ENCODE results near the gene SAMD3.
"Not testable (repeated sequence)": the region's sequence is repeated elsewhere in the genome, so short reads cannot be mapped to it uniquely, and the experiment has no call there.

The SAMD3 gene, protein sequence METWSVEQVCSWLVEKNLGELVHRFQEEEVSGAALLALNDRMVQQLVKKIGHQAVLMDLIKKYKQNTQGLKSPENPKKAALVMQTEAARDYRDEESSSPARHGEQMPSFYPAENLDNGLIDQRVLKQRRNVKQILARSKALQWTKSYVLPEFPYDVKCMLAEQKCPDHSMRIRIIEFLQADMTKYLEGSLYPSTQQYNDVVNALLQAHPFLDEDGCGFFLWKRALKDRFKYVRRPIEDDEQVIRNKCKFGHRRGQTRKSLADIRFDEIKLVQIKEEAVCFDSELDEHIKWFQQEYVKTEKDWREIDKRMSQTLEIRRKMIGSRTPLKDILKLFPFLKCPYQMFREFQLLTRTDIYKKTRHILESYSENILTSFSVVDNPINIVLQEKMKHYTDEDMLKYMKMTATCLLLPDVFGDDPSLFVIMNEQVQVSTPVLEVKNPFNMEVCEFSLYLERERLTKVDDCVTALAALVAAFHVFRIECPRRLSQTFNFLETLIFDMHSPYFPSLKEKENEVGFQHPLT

DNA sequence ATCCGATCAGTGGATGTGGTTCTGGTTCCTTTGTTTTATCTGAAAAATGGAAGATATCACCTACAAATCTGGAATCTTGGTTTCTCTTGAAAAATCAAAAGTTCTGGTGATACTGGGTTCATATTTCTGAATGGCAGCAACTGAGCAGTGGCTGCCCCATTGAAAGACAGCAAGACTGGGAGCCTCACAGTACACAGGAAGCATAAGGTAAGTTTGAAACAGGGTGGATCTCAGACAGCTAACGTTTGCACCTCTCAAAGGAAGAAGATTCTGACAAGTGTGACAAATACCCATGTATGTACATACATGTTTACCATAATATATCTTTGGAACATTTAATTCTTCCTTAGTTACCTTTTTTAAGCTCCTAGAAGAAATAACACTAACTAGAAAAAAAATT lies at the start of gene SAMD3:
Gene SAMD3 (minus strand): TSS at position 177 of the 400 bp plus-strand sequence. CDS start 7,678 bp downstream, outside the sequence.
- DNase-seq = no peak

DNA sequence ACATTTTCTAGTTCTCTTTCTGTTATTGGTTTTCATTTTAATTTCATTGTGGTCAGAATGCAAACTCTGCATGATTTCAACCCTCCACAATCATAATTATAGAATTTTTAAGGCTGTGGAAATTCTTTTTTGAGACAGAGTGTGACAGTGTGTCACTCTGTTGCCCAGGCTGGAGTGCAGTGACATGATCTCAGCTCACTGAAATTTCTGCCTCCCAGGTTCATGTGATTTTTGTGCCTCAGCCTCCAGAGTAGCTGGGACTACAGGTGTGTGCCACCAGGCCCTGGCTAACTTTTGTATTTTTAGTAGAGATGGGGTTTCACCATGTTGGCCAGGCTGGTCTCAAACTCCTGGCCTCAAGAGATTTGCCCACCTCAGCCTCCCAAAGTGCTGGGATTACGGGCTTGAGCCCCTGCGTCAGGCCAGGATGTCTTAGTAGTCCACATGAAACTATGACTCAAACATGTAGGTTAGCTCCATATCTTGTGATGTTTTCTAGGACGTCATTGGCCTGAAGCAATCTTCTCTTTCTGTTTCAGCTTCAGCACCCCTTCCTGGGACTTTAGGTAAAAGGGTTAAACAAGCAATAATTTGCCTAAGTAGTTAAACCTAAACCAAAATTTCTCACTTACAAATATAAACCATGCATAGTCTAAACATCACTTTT lies 47.4 kb upstream of the SAMD3 start:
- no peak for DNase-seq

DNA sequence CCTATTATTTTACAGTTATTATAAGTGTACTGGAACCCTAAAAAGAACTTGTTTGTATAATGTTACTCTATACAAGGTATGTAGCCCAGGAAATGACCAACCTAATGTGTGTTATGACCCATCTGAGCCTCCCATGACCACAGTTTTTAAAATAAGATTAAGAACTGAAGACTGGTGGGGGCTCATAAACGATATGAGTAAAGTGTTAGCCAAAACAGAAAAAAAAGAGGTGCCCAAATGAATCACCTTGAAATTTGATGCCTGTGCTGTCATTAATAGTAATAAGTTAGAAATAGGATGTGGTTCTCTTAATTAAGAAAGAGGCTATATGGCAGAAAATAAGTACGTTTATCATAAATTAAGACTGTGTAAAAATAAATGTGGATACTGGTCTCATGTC lies 42.8 kb upstream of the SAMD3 start:
- not testable (repeated sequence) for DNase-seq

DNA sequence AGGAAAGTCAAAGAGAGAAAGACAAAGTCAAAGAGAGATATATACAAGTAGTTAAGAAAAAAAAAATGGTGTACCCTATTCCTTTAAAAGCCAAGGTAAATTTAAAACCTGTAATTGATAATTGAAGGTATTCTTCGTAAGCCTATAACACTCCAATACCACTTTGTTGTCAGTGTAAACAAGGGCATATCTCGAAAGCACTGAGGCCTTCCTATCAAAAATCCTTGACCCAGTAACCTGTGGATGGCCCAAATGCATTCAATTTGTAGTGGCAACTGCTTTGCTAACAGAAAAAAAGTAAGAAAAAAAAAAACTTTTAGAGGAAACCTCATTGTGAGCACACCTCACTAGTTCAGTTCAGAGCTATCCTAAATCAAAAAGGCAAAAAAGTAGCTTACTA lies 39.3 kb upstream of the SAMD3 start:
- DNase-seq = no peak

DNA sequence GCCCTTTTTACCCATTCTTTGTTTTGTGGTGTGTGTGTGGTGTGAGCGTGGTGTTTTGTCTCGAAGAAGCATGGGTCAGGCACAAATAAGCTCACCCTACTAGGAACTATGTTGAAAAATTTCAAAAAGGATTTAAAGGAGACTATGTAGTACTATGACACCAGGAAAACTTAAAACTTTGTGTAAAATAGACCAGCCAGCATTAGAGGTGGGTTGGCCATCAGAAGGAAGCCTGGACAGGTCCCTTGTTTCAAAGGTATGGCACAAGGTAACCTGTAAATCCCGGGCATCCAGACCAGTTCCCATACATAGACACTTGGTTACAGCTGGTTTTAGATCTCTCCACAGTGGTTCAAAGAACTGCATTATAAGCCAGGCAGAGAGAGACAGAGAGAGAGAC lies 38.8 kb upstream of the SAMD3 start:
- DNase-seq = not testable (repeated sequence)

DNA sequence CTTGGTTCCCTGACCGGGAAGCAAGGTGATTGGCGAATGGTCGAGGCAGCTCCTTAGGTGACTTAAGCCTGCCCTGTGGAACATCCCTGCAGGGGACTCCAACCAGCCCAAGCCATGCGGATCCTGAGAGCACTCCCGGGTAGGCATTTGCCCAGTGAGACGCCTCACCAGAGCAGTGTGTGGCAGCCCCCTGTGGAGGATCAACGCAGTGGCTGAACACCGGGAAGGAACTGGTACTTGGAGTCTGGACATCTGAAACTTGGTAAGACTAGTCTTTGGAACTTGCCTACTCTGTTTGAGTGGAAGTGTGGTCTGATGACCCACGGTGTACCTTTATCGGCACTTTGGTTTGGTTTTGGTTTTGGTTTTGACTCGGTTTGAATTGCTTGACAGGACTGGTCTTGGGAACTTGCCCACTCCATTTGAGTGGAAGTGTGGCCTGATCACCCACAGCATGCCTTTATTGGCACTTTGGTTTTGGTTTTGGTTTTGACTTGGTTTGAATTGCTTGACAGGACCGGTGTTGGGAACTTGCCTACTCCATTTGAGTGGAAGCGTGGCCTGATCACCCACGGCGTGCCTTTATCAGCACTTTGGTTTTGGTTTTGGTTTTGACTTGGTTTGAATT lies 38.0 kb upstream of the SAMD3 start:
- not testable (repeated sequence) for DNase-seq

DNA sequence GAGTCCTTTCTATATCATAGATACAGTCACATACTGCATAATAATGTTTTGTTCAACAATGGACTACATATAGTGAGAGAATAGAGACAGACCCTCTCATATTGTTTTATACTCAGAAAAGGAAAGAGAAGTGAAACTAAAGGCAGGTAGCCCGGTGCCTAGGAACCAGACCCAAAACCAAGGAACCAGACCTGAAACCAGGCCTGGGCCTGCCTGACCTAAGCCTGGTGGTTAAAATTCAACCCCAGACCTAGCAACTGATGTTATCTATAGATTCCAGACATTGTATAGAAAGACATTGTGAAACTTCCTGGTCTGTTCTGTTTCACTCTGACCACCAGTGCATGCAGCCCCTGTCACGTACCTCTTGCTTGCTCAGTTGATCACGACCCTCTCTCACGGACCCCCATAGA lies 37.3 kb upstream of the SAMD3 start:
- not testable (repeated sequence) for DNase-seq

DNA sequence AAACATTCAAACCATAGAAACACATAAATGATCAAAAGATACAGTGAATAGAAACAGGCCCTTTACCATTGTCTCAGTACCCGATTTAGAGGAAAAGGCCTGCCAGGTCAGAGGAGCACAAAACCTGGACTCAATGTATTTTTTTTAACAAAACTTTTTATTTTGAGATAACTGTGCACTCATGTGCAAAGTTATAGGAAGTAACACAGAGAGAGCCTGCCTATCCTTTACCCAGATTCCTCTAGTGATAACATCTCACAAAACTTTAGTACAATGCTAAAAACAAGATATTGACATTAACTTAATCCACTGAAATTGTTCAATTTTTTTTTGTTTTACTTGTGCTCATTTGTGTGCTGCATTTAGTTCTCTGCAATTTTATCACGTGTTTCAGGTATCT lies 36.8 kb upstream of the SAMD3 start:
- DNase-seq = no peak

DNA sequence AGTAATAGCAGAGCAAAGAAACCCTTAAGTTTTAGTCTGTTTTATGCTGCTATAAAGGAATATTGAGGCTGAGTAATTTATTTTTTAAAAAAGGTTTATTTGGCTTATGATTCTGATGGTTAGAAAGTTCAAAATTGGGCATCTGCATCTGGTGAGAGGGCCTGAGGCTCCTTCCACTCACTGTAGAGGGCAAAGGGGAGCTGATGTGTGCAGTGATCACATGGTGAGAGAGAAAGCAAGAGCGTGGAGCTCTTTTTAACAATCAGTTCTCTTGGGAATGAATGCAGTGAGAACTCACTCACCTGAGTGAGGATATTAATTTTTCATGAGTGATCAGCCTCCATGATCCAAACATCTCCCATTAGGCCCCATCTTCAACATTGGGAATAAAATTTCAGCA lies 36.4 kb upstream of the SAMD3 start:
- DNase-seq = no peak

DNA sequence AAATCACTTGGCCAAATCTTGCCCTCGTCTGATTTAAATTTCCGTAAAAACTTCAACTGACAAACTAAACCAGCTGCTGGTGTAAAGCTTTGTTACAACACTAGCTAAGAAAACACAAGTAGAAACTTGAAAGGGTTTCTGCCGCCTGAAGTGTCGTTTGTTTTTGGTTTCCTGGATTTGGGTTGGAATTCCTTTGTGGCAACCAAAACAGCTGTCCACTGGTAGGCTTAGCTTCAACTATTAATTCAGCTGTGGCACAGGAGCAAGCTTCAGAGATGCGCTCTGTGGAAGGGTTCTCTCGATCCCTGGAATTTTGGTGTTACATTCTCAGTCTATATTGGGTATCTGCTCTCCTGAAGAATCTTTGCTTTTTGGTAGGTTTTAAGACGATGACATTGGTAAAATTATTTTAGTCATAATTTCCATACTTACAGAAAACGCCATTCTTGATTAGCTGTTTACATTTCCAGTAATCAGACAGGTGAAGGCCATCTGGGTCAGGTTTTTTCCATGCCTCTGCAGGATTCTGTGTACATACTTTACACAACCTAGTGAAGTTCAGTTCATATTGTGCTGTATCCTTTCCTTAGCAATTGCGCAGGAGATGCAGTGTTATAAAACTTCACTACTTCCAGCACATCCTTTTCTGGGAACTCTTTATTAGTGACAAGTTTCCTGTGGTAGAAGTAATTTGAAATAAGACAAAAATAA lies 29.9 kb upstream of the SAMD3 start:
- no peak for DNase-seq

DNA sequence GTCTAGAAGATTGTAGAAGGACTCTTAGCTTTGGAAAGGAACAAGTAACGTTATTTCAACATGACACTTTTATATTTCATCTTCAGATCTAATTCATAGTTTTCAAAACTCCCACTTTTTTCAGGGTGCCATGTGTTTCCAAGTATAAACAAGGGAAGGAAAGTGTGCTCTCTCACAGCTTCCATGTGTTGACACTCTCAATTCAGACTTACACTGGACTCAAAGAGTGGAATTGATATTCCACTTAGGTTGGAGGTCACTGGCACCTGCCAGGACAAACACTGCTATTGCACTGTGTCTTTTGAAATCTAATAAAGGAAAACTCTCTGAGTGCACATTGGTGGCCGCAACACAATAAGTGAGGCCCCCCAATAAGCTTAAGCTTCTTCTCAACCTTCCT lies 22.5 kb upstream of the SAMD3 start:
- DNase-seq = no peak

DNA sequence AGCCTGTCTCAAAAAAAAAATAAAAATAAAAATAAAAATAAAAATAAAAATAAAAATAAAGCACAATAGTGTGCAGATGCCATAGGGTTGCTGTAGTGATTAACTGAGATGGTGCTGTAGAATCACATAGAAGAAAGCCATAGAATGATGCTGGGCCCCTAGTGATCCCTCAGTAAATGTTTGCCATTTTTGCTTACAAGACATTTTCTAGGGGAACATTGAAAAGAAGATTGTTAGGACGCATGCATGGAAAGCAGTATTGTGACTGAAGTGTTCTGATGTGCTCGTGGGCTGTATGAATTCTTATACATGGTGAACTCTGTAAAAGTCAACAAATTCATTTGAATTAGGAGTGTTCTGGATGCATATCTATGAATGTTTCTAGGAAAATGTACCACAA lies 22.0 kb upstream of the SAMD3 start:
- no peak for DNase-seq

DNA sequence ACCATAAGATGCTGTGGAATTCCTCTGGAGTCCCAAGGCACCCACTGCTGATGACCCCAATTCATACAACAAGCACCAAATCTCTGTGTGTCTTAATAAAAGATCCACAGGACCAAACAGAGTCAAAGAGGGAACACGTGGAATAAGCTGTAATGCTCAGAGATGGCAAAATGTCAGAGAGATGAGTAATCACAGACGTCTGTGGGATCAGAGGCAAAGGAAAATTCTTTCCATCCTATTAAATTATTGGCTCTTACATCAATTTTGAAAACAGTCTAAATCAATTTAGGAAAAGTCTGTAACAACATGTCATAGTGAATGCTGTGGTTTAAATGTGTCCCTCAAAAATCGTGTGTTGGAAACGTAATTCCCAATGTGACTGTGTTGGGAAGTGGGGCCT lies 17.5 kb upstream of the SAMD3 start:
- DNase-seq = no peak

DNA sequence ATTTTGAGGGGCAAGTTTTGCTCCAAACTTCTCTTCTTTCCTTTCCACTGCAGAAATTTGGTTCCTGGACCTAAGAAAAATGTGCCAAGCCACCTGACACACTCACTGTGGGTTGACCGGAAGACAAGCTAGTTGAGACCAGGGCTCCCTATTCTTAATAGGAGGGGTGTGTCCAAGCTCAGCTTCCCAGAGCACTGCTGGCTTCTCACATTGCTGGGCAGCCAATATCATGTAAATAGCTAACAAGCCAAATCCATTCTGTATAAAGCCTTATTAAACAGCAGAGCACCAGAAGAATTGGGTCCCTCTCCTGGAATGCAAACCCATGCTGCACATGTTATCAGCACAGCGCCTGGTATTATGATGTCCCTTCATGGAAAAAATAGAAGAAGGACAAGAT lies 17.0 kb upstream of the SAMD3 start:
- DNase-seq = no peak

DNA sequence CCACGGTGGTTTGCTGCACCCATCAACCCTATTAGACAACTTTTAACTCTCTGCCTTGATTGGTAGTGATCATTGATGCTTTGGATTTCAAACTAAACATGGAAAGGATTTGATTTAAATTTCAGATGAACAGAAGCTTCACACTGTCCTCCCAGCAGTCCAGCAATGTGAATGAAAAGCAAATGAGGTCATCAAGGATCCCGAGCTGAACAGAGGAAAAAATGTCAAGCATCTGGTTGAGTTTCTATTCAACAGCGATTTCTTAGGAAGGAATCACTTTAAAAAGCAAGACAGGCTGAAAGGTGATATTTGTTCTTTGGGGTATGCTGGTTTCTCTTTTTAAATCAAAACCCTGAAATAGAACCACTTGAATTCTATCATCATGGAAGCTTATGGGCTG lies 10.6 kb upstream of the SAMD3 start:
- DNase-seq = no peak

DNA sequence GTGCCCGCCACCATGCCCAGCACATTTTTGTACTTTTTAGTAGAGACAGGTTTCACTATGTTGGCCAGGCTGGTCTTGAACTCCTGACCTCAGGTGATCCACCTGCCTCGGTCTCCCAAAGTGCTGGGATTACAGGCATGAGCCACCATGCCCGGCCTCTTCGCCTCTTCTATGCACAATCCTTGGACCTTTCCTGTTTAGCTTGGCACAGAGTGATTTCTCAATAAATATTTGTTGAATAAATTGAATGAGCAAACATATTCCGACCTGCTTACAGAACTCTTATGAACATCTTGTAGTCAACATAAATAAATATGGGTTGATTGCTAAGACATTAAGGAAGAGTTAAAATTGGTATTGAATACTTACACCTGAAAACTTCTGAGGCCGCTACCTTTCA lies 7.8 kb upstream of the SAMD3 start:
- not testable (repeated sequence) for DNase-seq

DNA sequence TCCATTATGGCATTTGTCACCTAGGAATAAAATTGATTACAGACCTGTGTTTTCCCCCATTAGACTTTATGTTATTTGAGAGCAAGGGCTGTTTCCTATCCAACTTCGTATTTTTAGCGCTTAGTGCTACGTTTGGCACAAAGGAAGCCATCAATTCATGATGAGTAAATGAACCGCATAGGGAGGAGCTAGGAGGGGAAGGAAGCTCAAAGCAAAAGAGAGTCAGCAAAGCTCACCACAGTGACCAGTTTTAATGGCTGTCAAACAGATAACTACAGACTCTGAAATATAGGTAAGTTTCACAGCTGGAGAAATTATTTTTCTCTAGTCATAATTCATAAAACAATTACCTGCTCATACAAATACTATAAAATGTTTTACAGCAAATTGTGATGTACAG lies 6.9 kb upstream of the SAMD3 start:
- no peak for DNase-seq

DNA sequence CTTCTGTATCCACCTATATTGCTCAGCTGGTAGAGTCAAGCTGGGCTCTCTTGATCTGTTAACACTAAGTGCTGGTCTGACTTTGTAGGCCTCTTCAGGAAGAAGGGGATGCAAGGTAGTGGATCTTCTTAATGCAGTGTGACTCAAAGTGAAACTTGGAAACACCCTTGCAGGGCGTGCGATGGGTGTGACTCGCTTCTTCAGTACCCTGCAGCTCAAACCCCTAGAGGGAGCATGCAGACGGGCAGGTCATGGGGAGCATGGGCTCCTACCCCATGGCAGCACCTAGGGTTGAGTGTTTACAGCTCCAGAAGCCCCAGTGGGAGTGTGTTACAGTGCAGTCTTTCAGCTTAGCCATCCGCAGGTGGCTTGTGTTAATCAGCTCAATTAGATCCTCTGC lies 757 bp upstream of the SAMD3 start:
- no peak for DNase-seq

DNA sequence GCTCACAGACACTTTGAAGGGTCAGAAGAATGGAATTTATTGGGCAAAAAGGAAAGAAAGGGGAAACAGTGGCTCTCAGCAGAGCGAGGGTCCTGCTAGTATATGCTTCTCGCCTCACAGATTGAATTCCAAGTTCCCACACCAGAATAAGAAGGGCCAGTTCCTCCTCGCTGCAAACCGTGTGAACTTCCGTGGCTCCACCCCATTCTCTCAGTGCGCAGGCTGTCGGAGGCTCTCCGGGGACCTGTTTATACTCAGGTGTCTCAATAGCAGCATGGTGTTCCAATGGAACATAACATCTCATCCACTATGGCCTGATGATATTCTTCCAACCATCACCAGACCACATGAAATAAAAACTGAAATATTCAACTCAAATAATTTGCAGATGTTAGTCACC lies 4.6 kb downstream of the SAMD3 start:
- DNase-seq = no peak

DNA sequence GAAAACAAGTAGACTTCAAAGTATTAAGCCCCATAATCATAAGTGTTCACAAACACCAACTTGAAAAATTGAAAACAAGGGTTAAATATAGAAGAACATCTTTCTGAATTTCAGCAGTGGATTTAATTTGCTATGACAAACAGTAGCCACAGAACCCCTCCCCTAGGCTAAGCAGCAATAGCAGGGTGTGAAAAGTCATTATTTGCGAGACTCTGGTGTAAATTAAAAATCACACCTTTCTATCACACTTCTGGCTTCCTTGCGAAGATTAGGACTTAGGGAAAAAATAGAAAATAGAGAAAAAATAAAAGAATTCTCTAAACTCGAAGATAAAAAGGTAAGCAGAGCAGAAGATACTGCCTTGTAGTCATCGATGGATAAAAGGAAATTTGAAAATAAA lies 6.1 kb downstream of the SAMD3 start:
- no peak for DNase-seq

DNA sequence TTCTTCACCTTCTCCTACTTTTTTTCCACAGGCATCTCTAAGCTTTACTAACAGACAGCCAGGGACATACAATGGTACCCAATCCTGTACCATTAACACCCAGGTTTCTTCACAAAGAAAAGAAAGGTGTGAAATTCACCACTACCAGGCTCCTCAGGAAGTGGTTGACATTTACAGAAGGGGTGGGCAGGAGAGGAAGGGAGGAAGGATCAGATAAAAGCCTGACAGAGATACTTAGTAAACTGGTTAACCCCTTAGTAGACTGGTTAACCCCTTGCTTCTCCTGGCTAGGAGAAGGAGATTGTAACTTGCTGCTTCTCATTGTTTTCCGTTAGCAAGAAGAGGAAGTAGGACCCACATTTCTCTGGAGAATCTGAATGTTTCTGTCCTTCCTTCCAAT lies 7.2 kb downstream of the SAMD3 start:
- no peak for DNase-seq

DNA sequence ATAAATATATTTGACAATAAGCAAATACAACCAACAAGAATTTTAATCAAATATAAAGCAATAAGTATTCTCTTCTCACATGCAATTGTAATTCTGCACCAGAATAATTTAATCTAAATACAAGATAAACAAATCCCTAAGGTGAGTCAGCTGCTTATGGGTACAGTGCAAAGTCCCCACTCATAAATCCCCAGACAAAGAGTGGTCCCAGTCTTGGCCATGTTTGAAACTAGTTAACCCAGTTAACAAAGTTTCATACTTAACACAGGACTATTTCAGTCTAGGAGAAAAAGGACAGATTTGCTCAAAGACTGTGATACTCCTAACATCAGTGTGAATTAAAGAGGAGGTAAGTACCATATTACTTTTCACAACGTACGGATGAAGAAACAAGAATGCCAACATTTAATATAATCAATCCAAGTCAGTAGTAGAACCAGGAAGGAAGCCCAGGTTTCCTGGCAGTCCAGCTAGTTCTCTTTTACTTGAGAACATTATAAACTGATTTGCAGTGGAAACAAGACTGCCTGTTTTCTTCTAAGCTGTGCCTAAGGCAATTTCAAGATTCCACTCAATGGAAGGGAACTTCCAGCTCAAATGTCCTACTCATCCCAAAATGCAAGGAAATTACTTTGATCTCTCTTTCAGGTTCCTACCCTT lies 10.4 kb downstream of the SAMD3 start:
- DNase-seq = no peak

DNA sequence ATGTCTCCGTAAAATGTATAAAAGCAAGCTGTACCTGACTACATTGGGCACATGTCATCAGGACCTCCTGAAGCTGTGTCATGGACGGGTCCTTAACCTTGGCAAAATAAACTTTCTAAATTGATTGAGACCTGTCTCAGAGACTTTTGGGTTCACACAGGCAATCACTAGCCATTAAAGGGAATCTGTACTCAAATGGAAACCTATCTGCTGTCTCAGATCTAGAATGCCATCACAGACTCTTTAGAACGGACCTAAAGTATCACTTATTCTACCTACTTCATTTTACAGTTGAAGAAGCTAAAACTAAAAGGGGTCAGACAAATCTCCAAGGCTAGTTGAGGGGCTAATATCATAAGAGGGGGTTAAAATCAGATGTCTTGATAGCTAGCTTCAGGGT lies 11.1 kb downstream of the SAMD3 start:
- no peak for DNase-seq
